ENCODE measurements around the gene DCTD. TPM values are rescaled to one million over a fixed set of nuclear protein-coding genes. Genes with fewer than 3 reads are reported as not detected.

The DCTD gene
- total and polyA plus RNA-seq, 2 donors: 40.0 to 65.8 TPM

GRCh38 chr4:182862141-182862875 is 54.9 kb downstream of the DCTD start:
- H3K9me3 ChIP-seq (ENCODE audit: control insufficient read depth in 2 of 2, insufficient read depth in 1 of 2, low read length in 1 of 2): peaks cover 0 to 3% of the 10 kb centered on the region in 2 donors
- no peaks in the 10 kb centered on the region for H3K27me3 ChIP-seq (ENCODE audit: control insufficient read depth in 2 of 2, insufficient read depth in 1 of 2, low read length in 1 of 2)
- WGBS: 93% methylated on average over 17 of the region's 17 CpGs
- peaks cover 0 to 5% of the 10 kb centered on the region in 2 donors for H3K4me1 ChIP-seq (ENCODE audit: control insufficient read depth in 2 of 2, insufficient read depth in 2 of 2, low read length in 2 of 2)
- H3K36me3 ChIP-seq (ENCODE audit: control insufficient read depth in 2 of 2, insufficient read depth in 2 of 2, low read length in 1 of 2): no peaks in the 10 kb centered on the region
- H3K4me3 ChIP-seq (ENCODE audit: low read length in 2 of 2): no peak overlapping the region
- H3K27ac ChIP-seq (ENCODE audit: low read depth in 1 of 2, low read length in 1 of 2): no peak overlapping the region
- DNase-seq (ENCODE audit: low read depth in 6 of 9, low spot score in 9 of 9): no peak

- no peak overlapping the region for H3K27ac ChIP-seq (ENCODE audit: low read depth in 1 of 2, low read length in 1 of 2)
- DNase-seq (ENCODE audit: low read depth in 6 of 9, low spot score in 9 of 9): no peak
- H3K27me3 ChIP-seq (ENCODE audit: control insufficient read depth in 2 of 2, insufficient read depth in 1 of 2, low read length in 1 of 2): no peaks in the 10 kb centered on the region
- H3K36me3 ChIP-seq (ENCODE audit: control insufficient read depth in 2 of 2, insufficient read depth in 2 of 2, low read length in 1 of 2): no peaks in the 10 kb centered on the region
- H3K9me3 ChIP-seq (ENCODE audit: control insufficient read depth in 2 of 2, insufficient read depth in 1 of 2, low read length in 1 of 2): peaks cover 0 to 3% of the 10 kb centered on the region in 2 donors
- WGBS: 86% methylated on average over 10 of the region's 10 CpGs
- H3K4me3 ChIP-seq (ENCODE audit: low read length in 2 of 2): no peak overlapping the region
- peaks cover 0 to 5% of the 10 kb centered on the region in 2 donors for H3K4me1 ChIP-seq (ENCODE audit: control insufficient read depth in 2 of 2, insufficient read depth in 2 of 2, low read length in 2 of 2)
These were observed 55.8 kb downstream of the DCTD start for GRCh38 chr4:182861346-182861745.

- 96% methylated on average over 2 of the region's 2 CpGs for WGBS
- no peak overlapping the region for H3K4me3 ChIP-seq (ENCODE audit: low read length in 2 of 2)
These were observed 57.5 kb downstream of the DCTD start for GRCh38 chr4:182859730-182860129.

GRCh38 chr4:182858711-182859110 is 58.5 kb downstream of the DCTD start:
- H3K27ac ChIP-seq (ENCODE audit: low read depth in 1 of 2, low read length in 1 of 2): no peak overlapping the region
- no peaks in the 10 kb centered on the region for H3K27me3 ChIP-seq (ENCODE audit: control insufficient read depth in 2 of 2, insufficient read depth in 1 of 2, low read length in 1 of 2)
- no peak overlapping the region for H3K4me3 ChIP-seq (ENCODE audit: low read length in 2 of 2)
- WGBS: 98% methylated on average over 4 of the region's 4 CpGs
- peaks cover 0 to 7% of the 10 kb centered on the region in 2 donors for H3K9me3 ChIP-seq (ENCODE audit: control insufficient read depth in 2 of 2, insufficient read depth in 1 of 2, low read length in 1 of 2)
- no peak for DNase-seq (ENCODE audit: low read depth in 6 of 9, low spot score in 9 of 9)
- H3K36me3 ChIP-seq (ENCODE audit: control insufficient read depth in 2 of 2, insufficient read depth in 2 of 2, low read length in 1 of 2): no peaks in the 10 kb centered on the region
- H3K4me1 ChIP-seq (ENCODE audit: control insufficient read depth in 2 of 2, insufficient read depth in 2 of 2, low read length in 2 of 2): peaks cover 0 to 5% of the 10 kb centered on the region in 2 donors

More at GRCh38 chr4:182859730-182860129, 57.5 kb downstream of the DCTD start:
- Histone ChIP-seq H3K4me1 (ENCODE audit: control insufficient read depth in 2 of 2, insufficient read depth in 2 of 2, low read length in 2 of 2) (peaks cover 0 to 5% of the 10 kb centered on the region in 2 donors), H3K9me3 (ENCODE audit: control insufficient read depth in 2 of 2, insufficient read depth in 1 of 2, low read length in 1 of 2) (peaks cover 0 to 3% of the 10 kb centered on the region in 2 donors), H3K36me3 (ENCODE audit: control insufficient read depth in 2 of 2, insufficient read depth in 2 of 2, low read length in 1 of 2) (no peaks in the 10 kb centered on the region), H3K27me3 (ENCODE audit: control insufficient read depth in 2 of 2, insufficient read depth in 1 of 2, low read length in 1 of 2) (no peaks in the 10 kb centered on the region), H3K27ac (ENCODE audit: low read depth in 1 of 2, low read length in 1 of 2) (no peak overlapping the region)
- no peak for DNase-seq (ENCODE audit: low read depth in 6 of 9, low spot score in 9 of 9)

GRCh38 chr4:182856862-182857261 is 60.3 kb downstream of the DCTD start:
- WGBS: 98% methylated on average over 15 of the region's 15 CpGs
- Histone ChIP-seq H3K4me1 (ENCODE audit: control insufficient read depth in 2 of 2, insufficient read depth in 2 of 2, low read length in 2 of 2) (no peaks in the 10 kb centered on the region), H3K9me3 (ENCODE audit: control insufficient read depth in 2 of 2, insufficient read depth in 1 of 2, low read length in 1 of 2) (peaks cover 0 to 13% of the 10 kb centered on the region in 2 donors), H3K27ac (ENCODE audit: low read depth in 1 of 2, low read length in 1 of 2) (no peak overlapping the region), H3K36me3 (ENCODE audit: control insufficient read depth in 2 of 2, insufficient read depth in 2 of 2, low read length in 1 of 2) (no peaks in the 10 kb centered on the region), H3K27me3 (ENCODE audit: control insufficient read depth in 2 of 2, insufficient read depth in 1 of 2, low read length in 1 of 2) (no peaks in the 10 kb centered on the region), H3K4me3 (ENCODE audit: low read length in 2 of 2) (no peak overlapping the region)
- DNase-seq (ENCODE audit: low read depth in 6 of 9, low spot score in 9 of 9): no peak

GRCh38 chr4:182855877-182856276 is 61.3 kb downstream of the DCTD start:
- Histone ChIP-seq H3K4me1 (ENCODE audit: control insufficient read depth in 2 of 2, insufficient read depth in 2 of 2, low read length in 2 of 2) (no peaks in the 10 kb centered on the region), H3K4me3 (ENCODE audit: low read length in 2 of 2) (no peak overlapping the region), H3K36me3 (ENCODE audit: control insufficient read depth in 2 of 2, insufficient read depth in 2 of 2, low read length in 1 of 2) (no peaks in the 10 kb centered on the region), H3K9me3 (ENCODE audit: control insufficient read depth in 2 of 2, insufficient read depth in 1 of 2, low read length in 1 of 2) (peaks cover 0 to 13% of the 10 kb centered on the region in 2 donors), H3K27ac (ENCODE audit: low read depth in 1 of 2, low read length in 1 of 2) (no peak overlapping the region), H3K27me3 (ENCODE audit: control insufficient read depth in 2 of 2, insufficient read depth in 1 of 2, low read length in 1 of 2) (no peaks in the 10 kb centered on the region)
- WGBS: 95% methylated on average over 13 of the region's 13 CpGs
- DNase-seq (ENCODE audit: low read depth in 6 of 9, low spot score in 9 of 9): no peak

GRCh38 chr4:182855312-182855711 is 61.9 kb downstream of the DCTD start:
- Histone ChIP-seq H3K4me3 (ENCODE audit: low read length in 2 of 2) (no peak overlapping the region), H3K27ac (ENCODE audit: low read depth in 1 of 2, low read length in 1 of 2) (no peak overlapping the region), H3K36me3 (ENCODE audit: control insufficient read depth in 2 of 2, insufficient read depth in 2 of 2, low read length in 1 of 2) (no peaks in the 10 kb centered on the region), H3K27me3 (ENCODE audit: control insufficient read depth in 2 of 2, insufficient read depth in 1 of 2, low read length in 1 of 2) (no peaks in the 10 kb centered on the region), H3K9me3 (ENCODE audit: control insufficient read depth in 2 of 2, insufficient read depth in 1 of 2, low read length in 1 of 2) (peaks cover 0 to 13% of the 10 kb centered on the region in 2 donors), H3K4me1 (ENCODE audit: control insufficient read depth in 2 of 2, insufficient read depth in 2 of 2, low read length in 2 of 2) (no peaks in the 10 kb centered on the region)
- DNase-seq (ENCODE audit: low read depth in 6 of 9, low spot score in 9 of 9): no peak
- 97% methylated on average over 12 of the region's 12 CpGs for WGBS

GRCh38 chr4:182854466-182854865 is 62.7 kb downstream of the DCTD start:
- H3K27ac ChIP-seq (ENCODE audit: low read depth in 1 of 2, low read length in 1 of 2): no peak overlapping the region
- peaks cover 0 to 10% of the 10 kb centered on the region in 2 donors for H3K9me3 ChIP-seq (ENCODE audit: control insufficient read depth in 2 of 2, insufficient read depth in 1 of 2, low read length in 1 of 2)
- H3K4me3 ChIP-seq (ENCODE audit: low read length in 2 of 2): no peak overlapping the region
- H3K4me1 ChIP-seq (ENCODE audit: control insufficient read depth in 2 of 2, insufficient read depth in 2 of 2, low read length in 2 of 2): no peaks in the 10 kb centered on the region
- no peaks in the 10 kb centered on the region for H3K36me3 ChIP-seq (ENCODE audit: control insufficient read depth in 2 of 2, insufficient read depth in 2 of 2, low read length in 1 of 2)
- DNase-seq (ENCODE audit: low read depth in 6 of 9, low spot score in 9 of 9): no peak
- 86% methylated on average over 8 of the region's 8 CpGs for WGBS
- H3K27me3 ChIP-seq (ENCODE audit: control insufficient read depth in 2 of 2, insufficient read depth in 1 of 2, low read length in 1 of 2): no peaks in the 10 kb centered on the region

GRCh38 chr4:182853731-182854330 is 63.4 kb downstream of the DCTD start:
- DNase-seq (ENCODE audit: low read depth in 6 of 9, low spot score in 9 of 9): no peak
- no peaks in the 10 kb centered on the region for H3K36me3 ChIP-seq (ENCODE audit: control insufficient read depth in 2 of 2, insufficient read depth in 2 of 2, low read length in 1 of 2)
- H3K9me3 ChIP-seq (ENCODE audit: control insufficient read depth in 2 of 2, insufficient read depth in 1 of 2, low read length in 1 of 2): peaks cover 0 to 10% of the 10 kb centered on the region in 2 donors
- H3K27me3 ChIP-seq (ENCODE audit: control insufficient read depth in 2 of 2, insufficient read depth in 1 of 2, low read length in 1 of 2): no peaks in the 10 kb centered on the region
- no peak overlapping the region for H3K27ac ChIP-seq (ENCODE audit: low read depth in 1 of 2, low read length in 1 of 2)
- no peaks in the 10 kb centered on the region for H3K4me1 ChIP-seq (ENCODE audit: control insufficient read depth in 2 of 2, insufficient read depth in 2 of 2, low read length in 2 of 2)
- WGBS: 96% methylated on average over 15 of the region's 15 CpGs
- H3K4me3 ChIP-seq (ENCODE audit: low read length in 2 of 2): no peak overlapping the region

Data from thymus (tissue), 11 donors.